Activated naive CD8-positive, alpha-beta T cell treated with anti-CD3 and anti-CD28 coated beads, Interleukin-2, amount 10 ng/mL, durations not matched to agents 7 days and 5 days (primary cell): ENCODE measurements around the gene EFNA2. TPM values are rescaled to one million over a fixed set of nuclear protein-coding genes. Genes with fewer than 3 reads are reported as not detected.

ENCODE experiments used
- ATAC-seq: fragments of 150-1000 bp; cut with Tn5 transposase; one replicate; pipeline ENCODE4 v1.10.0; 2021; ENCODE audit warnings: low read depth, moderate library complexity
- POLR2A ChIA-PET: fragments of 350-600 bp; sonication (Branson Sonifier 250); formaldehyde crosslinking; loops from one replicate; lab custom pipeline; 2021; ENCODE audit warnings: antibody characterized with exemption; lab: Charles Lee
- DNase-seq: peaks from one replicate; pipeline ENCODE4 v3.0.0; 2021
- H3K27ac Mint-ChIP-seq: one replicate; pipeline ENCODE4 v1.8.0; 2022; ENCODE audit warnings: mild to moderate bottlenecking, mixed read lengths
- H3K27me3 Mint-ChIP-seq: one replicate; pipeline ENCODE4 v1.8.0; 2022; ENCODE audit warnings: mild to moderate bottlenecking, moderate library complexity, mixed read lengths
- H3K36me3 Mint-ChIP-seq: one replicate; pipeline ENCODE4 v1.8.0; 2021; ENCODE audit warnings: mild to moderate bottlenecking, mixed read lengths
- H3K4me1 Mint-ChIP-seq: one replicate; pipeline ENCODE4 v1.8.0; 2021; ENCODE audit warnings: mixed read lengths
- H3K4me3 Mint-ChIP-seq: one replicate; pipeline ENCODE4 v1.8.0; 2022; ENCODE audit warnings: mild to moderate bottlenecking, moderate library complexity, mixed read lengths
- H3K9me3 Mint-ChIP-seq: one replicate; pipeline ENCODE4 v1.8.0; 2021; ENCODE audit warnings: mixed read lengths
- total RNA-seq, 2 experiments: library from RNA; stranded (reverse); gene quantifications; one replicate each; pipeline ENCODE4 v1.2.3, GENCODE V29; 2021

Gene EFNA2
- total RNA-seq, 2 experiments from 2014 or later = not detected

DNA sequence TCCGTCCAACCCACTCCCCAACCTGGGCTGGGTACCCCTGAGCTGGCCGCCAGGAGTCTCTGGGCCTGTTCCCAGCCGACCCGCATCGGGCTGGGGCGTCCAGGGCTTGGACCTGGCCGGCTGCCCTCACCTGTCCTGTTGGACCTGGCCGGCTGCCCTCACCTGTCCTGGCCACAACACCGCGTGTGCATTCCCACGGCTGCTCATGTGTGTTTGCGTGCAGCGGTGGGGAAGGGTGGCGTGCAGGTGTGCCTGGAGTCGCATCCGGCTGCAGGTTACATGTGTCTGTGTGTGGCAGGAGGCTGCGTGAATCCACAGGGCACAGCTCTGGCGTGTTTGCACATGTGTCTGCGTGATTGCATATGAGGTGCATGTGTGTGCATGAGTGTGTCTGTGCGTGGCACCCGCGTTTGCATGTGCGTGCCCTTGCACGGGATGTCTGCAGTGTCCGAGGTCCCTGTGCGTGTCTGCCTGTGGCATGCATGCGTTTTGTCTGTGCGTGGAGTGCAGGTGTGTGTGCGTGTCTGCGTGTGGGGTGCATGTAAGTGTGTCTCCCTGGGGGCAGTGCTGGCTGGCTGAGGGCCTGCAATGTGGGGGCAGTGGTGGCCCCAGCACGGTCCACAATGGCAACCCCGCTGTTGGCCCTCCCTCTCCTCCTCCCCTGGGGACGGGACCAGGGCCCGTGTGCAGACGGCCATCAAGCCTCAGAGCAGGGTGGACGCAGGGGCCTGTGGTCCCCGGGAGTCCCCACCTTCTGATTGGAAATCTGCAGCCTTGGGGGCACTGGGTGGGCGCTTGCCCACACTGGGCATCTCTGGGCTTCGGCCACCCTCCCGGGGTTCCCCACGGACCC lies 3.4 kb downstream of the EFNA2 start:
- POLR2A ChIA-PET = no interaction called here
- no peaks in the 10 kb centered on the region for H3K9me3 Mint-ChIP-seq
- DNase-seq = no peak

GRCh38 chr19:1289686-1290025 lies 4.0 kb downstream of the EFNA2 start:
- Mint-ChIP-seq H3K27me3 (peaks cover 14% of the 10 kb centered on the region), H3K36me3 (no peaks in the 10 kb centered on the region), H3K4me3 (no peak overlapping the region), H3K27ac (no peak overlapping the region), H3K4me1 (no peaks in the 10 kb centered on the region), H3K9me3 (no peaks in the 10 kb centered on the region)
- DNase-seq (no peak), ATAC-seq (no peak)
- POLR2A ChIA-PET = no interaction called here

More for the DNA sequence above, 3.4 kb downstream of the EFNA2 start:
- no peak for ATAC-seq
- no peaks in the 10 kb centered on the region for H3K36me3 Mint-ChIP-seq
- H3K4me1 Mint-ChIP-seq = no peaks in the 10 kb centered on the region
- peaks cover 18% of the 10 kb centered on the region for H3K27me3 Mint-ChIP-seq
- H3K27ac Mint-ChIP-seq = no peak overlapping the region
- H3K4me3 Mint-ChIP-seq = no peak overlapping the region

DNA sequence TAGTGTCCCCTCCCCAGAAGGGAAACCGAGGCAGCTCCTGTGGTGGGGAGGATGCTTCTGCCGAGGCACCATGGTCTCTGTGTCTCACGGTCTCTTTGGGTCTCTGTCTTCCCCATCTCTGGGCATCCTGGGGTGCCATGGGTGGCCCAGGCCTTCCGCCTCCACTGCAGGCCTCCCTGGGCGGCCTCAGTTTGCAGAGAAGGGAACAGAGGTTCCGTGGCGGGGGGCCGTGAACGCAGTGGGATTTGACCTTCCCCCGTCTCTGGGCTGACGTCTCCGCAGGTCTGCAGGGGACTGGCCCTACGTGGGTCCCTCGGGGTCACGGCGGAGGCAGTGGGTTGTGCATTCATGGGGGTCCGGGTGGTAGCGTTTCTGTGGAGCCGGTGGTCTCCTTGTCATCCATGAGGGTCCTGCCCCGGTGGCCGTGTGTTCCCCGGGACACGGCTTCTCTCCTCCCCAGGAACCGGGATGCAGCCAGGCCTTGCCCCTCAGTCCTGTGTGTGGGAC lies 4.6 kb downstream of the EFNA2 start:
- DNase-seq = no peak
- no peaks in the 10 kb centered on the region for H3K9me3 Mint-ChIP-seq
- H3K27me3 Mint-ChIP-seq = peaks cover 13% of the 10 kb centered on the region
- ATAC-seq = no peak
- H3K27ac Mint-ChIP-seq = no peak overlapping the region
- H3K36me3 Mint-ChIP-seq = no peaks in the 10 kb centered on the region
- POLR2A ChIA-PET = no interaction called here
- H3K4me1 Mint-ChIP-seq = no peaks in the 10 kb centered on the region
- no peak overlapping the region for H3K4me3 Mint-ChIP-seq

- POLR2A ChIA-PET = no interaction called here
- peaks cover 12% of the 10 kb centered on the region for H3K27me3 Mint-ChIP-seq
- H3K4me3 Mint-ChIP-seq = no peak overlapping the region
- H3K27ac Mint-ChIP-seq = no peak overlapping the region
- no peaks in the 10 kb centered on the region for H3K9me3 Mint-ChIP-seq
- no peaks in the 10 kb centered on the region for H3K4me1 Mint-ChIP-seq
- no peak for ATAC-seq
- DNase-seq = no peak
- H3K36me3 Mint-ChIP-seq = no peaks in the 10 kb centered on the region
Measured at GRCh38 chr19:1290703-1291651, 5.3 kb downstream of the EFNA2 start.

DNA sequence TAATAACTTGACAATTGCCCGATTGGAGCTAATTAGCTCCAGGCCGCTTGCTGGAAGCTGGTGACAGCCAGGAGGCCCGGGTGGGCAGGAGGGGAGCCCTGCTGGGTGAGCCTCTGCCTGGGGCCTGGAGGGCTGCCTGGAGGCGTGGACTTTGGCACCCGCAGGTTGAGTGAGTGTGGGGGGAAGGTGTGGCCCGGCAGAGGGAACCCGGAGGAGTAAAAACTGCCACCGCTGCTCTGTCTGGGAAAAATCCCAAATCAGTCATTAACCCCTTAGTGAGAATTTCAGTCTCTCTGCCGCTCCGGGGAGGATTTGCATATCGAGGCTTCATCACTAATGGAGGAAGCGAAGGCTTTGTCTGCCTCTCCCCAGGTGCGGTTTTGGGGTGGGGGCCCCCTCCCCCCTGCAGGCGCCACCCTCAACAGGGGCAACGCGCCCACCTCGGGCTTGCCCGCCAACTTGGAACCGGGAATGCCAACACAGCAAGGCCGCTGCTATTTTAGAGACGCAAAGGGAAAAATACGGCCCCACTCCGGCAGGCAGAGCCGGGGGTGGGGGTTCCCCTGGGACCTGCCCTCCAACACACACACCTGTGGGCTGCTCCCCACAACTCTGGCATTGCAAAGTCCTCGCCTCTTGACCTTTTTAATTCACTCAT lies 6.2 kb downstream of the EFNA2 start:
- POLR2A ChIA-PET = no interaction called here
- no peaks in the 10 kb centered on the region for H3K36me3 Mint-ChIP-seq
- H3K4me3 Mint-ChIP-seq = no peak overlapping the region
- H3K9me3 Mint-ChIP-seq = no peaks in the 10 kb centered on the region
- H3K27me3 Mint-ChIP-seq = peaks cover 7% of the 10 kb centered on the region
- ATAC-seq (no peak), DNase-seq (no peak)
- no peak overlapping the region for H3K27ac Mint-ChIP-seq
- H3K4me1 Mint-ChIP-seq = no peaks in the 10 kb centered on the region

DNA sequence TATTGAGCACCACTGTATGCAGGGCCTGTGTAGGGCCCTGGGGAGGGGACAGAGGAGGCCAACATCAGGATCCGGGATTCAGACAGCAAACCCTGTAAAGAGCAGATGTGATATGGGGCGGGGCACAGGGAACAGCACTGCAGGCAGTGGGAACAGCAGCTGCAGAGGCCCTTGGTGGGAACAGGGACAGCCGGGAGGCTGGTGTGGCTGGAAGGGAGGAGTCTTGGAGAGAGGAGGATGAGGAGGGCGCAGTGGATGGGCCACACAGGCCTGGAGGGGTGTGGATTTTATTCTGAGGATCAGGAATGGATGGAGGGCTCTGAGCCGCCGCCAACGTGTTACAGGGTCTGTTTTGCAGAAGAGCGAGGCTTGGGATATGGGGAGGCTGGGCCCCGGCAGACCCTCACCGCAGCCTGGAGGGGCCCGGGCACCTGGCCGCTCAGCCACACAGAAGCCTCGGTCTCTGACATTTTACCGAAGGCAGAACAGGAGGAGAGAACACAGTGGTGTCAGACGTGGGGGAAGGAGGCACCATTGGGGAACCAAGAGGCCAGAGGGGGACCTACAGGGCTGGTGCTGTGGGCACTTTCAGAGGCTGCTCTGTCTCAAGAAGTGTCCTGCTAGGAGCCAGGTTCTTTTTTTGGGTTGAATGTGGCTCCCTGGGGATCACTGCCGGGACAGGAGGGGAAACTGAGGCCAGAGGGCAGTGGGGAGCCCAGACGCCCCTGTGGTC lies 6.9 kb downstream of the EFNA2 start:
- no peak for ATAC-seq
- no peak for DNase-seq
- POLR2A ChIA-PET = interaction anchor here (1.1 kb wide), 1 partner anchor 24 kb away, joined by 3 read pairs; the partner anchor contains the start of gene CIRBP

DNA sequence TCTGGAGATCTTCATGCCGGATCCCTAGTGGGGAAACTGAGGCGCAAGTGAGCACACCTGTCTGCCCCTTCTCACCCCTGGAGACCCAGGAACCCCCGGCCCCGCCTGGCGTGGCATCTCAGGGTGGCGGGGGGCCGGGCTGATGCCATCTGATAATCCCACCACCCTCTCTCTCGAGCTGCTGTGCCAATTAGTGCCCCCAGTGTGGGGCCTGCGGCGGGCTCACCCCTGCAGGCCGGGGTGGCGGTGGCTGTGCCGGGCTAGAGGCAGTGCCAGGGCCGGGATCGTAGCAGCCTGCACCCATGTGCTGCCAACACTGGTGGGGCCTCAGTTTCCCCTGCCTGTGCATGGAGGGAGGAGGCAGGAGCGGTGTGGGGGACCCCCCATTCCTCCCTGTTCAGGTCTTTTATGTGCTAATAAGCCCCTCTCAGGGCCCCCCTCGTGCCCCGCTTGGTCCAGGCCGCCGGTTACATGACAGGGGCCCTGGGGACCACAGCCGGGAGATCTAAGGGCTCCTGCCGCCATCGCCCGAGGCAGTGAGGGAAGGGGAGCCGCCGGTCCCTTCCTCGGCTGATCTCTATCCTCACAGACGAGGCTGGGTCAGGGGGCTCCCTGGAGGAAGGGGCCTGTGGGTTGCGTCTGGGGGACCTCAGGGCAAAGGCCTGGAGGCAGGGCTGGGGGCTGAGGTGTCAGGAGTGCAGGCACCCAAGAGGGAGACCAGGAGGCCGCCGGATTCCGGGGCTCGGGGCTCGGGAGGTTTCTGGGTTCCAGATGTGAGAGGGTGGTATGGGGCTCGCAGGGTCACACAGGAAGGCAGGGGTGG lies 8.3 kb downstream of the EFNA2 start:
- no peaks in the 10 kb centered on the region for H3K9me3 Mint-ChIP-seq
- H3K4me1 Mint-ChIP-seq = no peaks in the 10 kb centered on the region
- no peak for ATAC-seq
- peaks cover 11% of the 10 kb centered on the region for H3K27me3 Mint-ChIP-seq
- H3K36me3 Mint-ChIP-seq = no peaks in the 10 kb centered on the region
- H3K27ac Mint-ChIP-seq = no peak overlapping the region
- POLR2A ChIA-PET = no interaction called here
- no peak overlapping the region for H3K4me3 Mint-ChIP-seq
- DNase-seq = no peak

More for the DNA sequence above, 6.9 kb downstream of the EFNA2 start:
- H3K9me3 Mint-ChIP-seq = no peaks in the 10 kb centered on the region
- H3K4me3 Mint-ChIP-seq = no peak overlapping the region
- H3K27ac Mint-ChIP-seq = no peak overlapping the region
- H3K36me3 Mint-ChIP-seq = no peaks in the 10 kb centered on the region
- H3K27me3 Mint-ChIP-seq = peaks cover 7% of the 10 kb centered on the region
- H3K4me1 Mint-ChIP-seq = no peaks in the 10 kb centered on the region

- Mint-ChIP-seq H3K4me1 (no peaks in the 10 kb centered on the region), H3K4me3 (peak overlapping the region; percentile 13), H3K27ac (no peak overlapping the region), H3K36me3 (no peaks in the 10 kb centered on the region), H3K9me3 (no peaks in the 10 kb centered on the region), H3K27me3 (peaks cover 11% of the 10 kb centered on the region)
- ATAC-seq (no peak), DNase-seq (no peak)
- POLR2A ChIA-PET = no interaction called here
Measured at GRCh38 chr19:1294688-1295087, 9.0 kb downstream of the EFNA2 start.

GRCh38 chr19:1295169-1296012 lies 9.7 kb downstream of the EFNA2 start:
- H3K4me3 Mint-ChIP-seq = no peak overlapping the region
- ATAC-seq = peak; percentile 38

GRCh38 chr19:1296078-1296477 lies 10.4 kb downstream of the EFNA2 start:
- ATAC-seq (no peak), DNase-seq (no peak)
- Mint-ChIP-seq H3K36me3 (no peaks in the 10 kb centered on the region), H3K27ac (no peak overlapping the region), H3K27me3 (peaks cover 11% of the 10 kb centered on the region), H3K4me1 (no peaks in the 10 kb centered on the region), H3K9me3 (no peaks in the 10 kb centered on the region), H3K4me3 (no peak overlapping the region)
- POLR2A ChIA-PET = no interaction called here

More at GRCh38 chr19:1295169-1296012, 9.7 kb downstream of the EFNA2 start:
- Mint-ChIP-seq H3K9me3 (no peaks in the 10 kb centered on the region), H3K4me1 (no peaks in the 10 kb centered on the region), H3K27ac (no peak overlapping the region), H3K36me3 (no peaks in the 10 kb centered on the region), H3K27me3 (peaks cover 11% of the 10 kb centered on the region)
- POLR2A ChIA-PET = no interaction called here
- DNase-seq = peak; percentile 66

DNA sequence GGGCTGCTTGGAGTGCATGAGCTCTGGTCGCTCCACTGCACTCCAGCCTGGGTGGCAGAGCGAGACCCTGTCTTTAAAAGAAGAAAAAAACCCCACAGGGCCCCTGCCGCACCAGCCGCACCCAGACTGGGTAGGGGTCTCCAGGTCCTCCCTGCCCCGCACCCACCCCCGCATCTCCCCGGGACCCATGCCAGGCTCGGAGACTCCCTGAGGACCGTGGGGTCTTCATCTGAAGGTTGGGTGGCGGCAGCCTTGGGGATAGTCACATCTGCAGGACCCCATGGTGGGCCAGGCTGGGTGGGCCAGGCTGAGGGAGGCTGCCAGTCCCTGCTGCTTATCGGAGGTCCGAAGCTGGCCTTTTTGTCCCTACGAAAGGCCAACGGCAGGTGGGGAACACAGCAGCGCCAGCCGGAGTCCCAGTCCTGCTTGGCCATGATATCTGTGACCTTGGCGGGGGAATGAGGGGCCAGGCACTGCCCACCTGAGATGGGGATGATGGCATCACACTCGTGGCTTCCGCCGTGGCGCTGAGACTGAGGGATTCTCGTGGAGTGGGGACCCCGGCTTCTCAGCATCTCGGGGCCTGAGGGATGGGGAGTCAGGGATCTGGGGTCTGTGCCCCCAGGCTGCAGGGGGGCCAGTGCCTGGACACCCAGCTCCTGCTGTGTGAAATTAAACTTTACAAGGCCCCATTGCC lies 11.1 kb downstream of the EFNA2 start:
- H3K4me1 Mint-ChIP-seq = no peaks in the 10 kb centered on the region
- DNase-seq (no peak), ATAC-seq (no peak)
- peaks cover 11% of the 10 kb centered on the region for H3K27me3 Mint-ChIP-seq
- no peaks in the 10 kb centered on the region for H3K36me3 Mint-ChIP-seq
- H3K4me3 Mint-ChIP-seq = no peak overlapping the region
- no peaks in the 10 kb centered on the region for H3K9me3 Mint-ChIP-seq
- POLR2A ChIA-PET = no interaction called here
- H3K27ac Mint-ChIP-seq = no peak overlapping the region
